Loucy (cell line): Measurements from ENCODE around the gene YES1.

ENCODE experiments used
- H2AFZ ChIP-seq: fragments of 200-600 bp; sonication (generic); 2 replicates; pipeline ENCODE4 v1.6.0; 2016; ENCODE audit warnings: antibody characterized with exemption, mild to moderate bottlenecking, low read length, moderate library complexity
- H3F3A ChIP-seq: fragments of 200-600 bp; 2 replicates; pipeline ENCODE4 v1.6.0; 2016; ENCODE audit warnings: antibody characterized with exemption, low read depth, mild to moderate bottlenecking
- H3K27me3 ChIP-seq: fragments of 200-600 bp; sonication (generic); 2 replicates; pipeline ENCODE4 v1.6.1; 2014; ENCODE audit warnings: low read length, mild to moderate bottlenecking; ENCODE audit not compliant: insufficient read depth, poor library complexity, severe bottlenecking
- H3K36me3 ChIP-seq: fragments of 200-600 bp; sonication (generic); 2 replicates; pipeline ENCODE4 v1.6.1; 2016; ENCODE audit warnings: low read length; ENCODE audit not compliant: insufficient read depth
- H3K4me1 ChIP-seq: fragments of 200-600 bp; sonication (generic); 2 replicates; pipeline ENCODE4 v1.5.1; 2014; ENCODE audit warnings: low read length, mild to moderate bottlenecking; ENCODE audit not compliant: insufficient read depth, poor library complexity, severe bottlenecking
- H3K4me2 ChIP-seq: fragments of 200-600 bp; sonication (generic); 2 replicates; pipeline ENCODE4 v1.6.0; 2014; ENCODE audit warnings: antibody characterized with exemption, low read length, low read depth, mild to moderate bottlenecking; ENCODE audit not compliant: poor library complexity, severe bottlenecking
- H3K4me3 ChIP-seq: fragments of 200-600 bp; sonication (generic); 2 replicates; pipeline ENCODE4 v1.5.1; 2014; ENCODE audit warnings: low read length, mild to moderate bottlenecking, mixed read lengths; ENCODE audit not compliant: poor library complexity, severe bottlenecking
- H3K79me2 ChIP-seq: fragments of 200-600 bp; sonication (generic); 2 replicates; pipeline ENCODE4 v1.6.1; 2014; ENCODE audit warnings: low read length; ENCODE audit not compliant: insufficient read depth
- H3K9ac ChIP-seq: fragments of 200-600 bp; sonication (generic); 2 replicates; pipeline ENCODE4 v1.6.0; 2014; ENCODE audit warnings: mild to moderate bottlenecking, low read depth, low read length, moderate library complexity; ENCODE audit not compliant: poor library complexity, severe bottlenecking
- H3K9me2 ChIP-seq: fragments of 200-600 bp; sonication (generic); replicated peaks from 2 replicates; pipeline ENCODE4 v1.6.1; 2016; ENCODE audit warnings: low read depth, low read length, mixed read lengths
- H3K9me3 ChIP-seq: fragments of 200-600 bp; sonication (generic); 2 replicates; pipeline ENCODE4 v1.6.1; 2014; ENCODE audit warnings: mild to moderate bottlenecking, antibody characterized with exemption, low read length, low read depth; ENCODE audit not compliant: insufficient read depth
- H4K20me1 ChIP-seq: fragments of 200-600 bp; sonication (generic); 2 replicates; pipeline ENCODE4 v1.6.0; 2014; ENCODE audit warnings: antibody characterized with exemption, low read length, mild to moderate bottlenecking; ENCODE audit not compliant: insufficient read depth, poor library complexity, severe bottlenecking
- CTCF ChIP-seq: fragments of 200-600 bp; sonication (generic); conservative IDR thresholded peaks from 2 replicates; pipeline ENCODE4 v1.5.1; 2014; ENCODE audit warnings: mild to moderate bottlenecking, antibody characterized with exemption, low read length
- EZH2phosphoT487 ChIP-seq: fragments of 200-600 bp; IDR thresholded peaks from 2 replicates; pipeline ENCODE4 v1.6.1; 2018; ENCODE audit warnings: antibody characterized with exemption, mild to moderate bottlenecking, moderate library complexity, borderline replicate concordance

Gene YES1

GRCh38 chr18:789397-789796 is 22.6 kb downstream of the YES1 start:
- Histone ChIP-seq H3K4me3 (no peak overlapping the region), H3F3A (no peaks in the 10 kb centered on the region), H3K9me2 (no peaks in the 10 kb centered on the region), H3K4me1 (peaks cover 12% of the 10 kb centered on the region), H3K27me3 (no peaks in the 10 kb centered on the region), H2AFZ (no peak overlapping the region), H3K9me3 (no peaks in the 10 kb centered on the region), H4K20me1 (peaks cover 7% of the 10 kb centered on the region), H3K79me2 (peaks cover 26% of the 10 kb centered on the region), H3K36me3 (no peaks in the 10 kb centered on the region), H3K9ac (no peak overlapping the region), H3K4me2 (no peak overlapping the region)
- TF ChIP-seq CTCF (no peak), EZH2phosphoT487 (no peak)

GRCh38 chr18:785242-785641 is 26.8 kb downstream of the YES1 start:
- TF ChIP-seq CTCF, result no peak
- no peak for TF ChIP-seq EZH2phosphoT487
- Histone ChIP-seq H3K36me3 (no peaks in the 10 kb centered on the region), H3K79me2 (peaks cover 18% of the 10 kb centered on the region), H2AFZ (no peak overlapping the region), H3K9me2 (no peaks in the 10 kb centered on the region), H3K4me1 (peaks cover 12% of the 10 kb centered on the region), H3F3A (no peaks in the 10 kb centered on the region), H3K9ac (no peak overlapping the region), H3K9me3 (no peaks in the 10 kb centered on the region), H3K4me3 (no peak overlapping the region), H4K20me1 (peaks cover 5% of the 10 kb centered on the region), H3K27me3 (no peaks in the 10 kb centered on the region), H3K4me2 (no peak overlapping the region)

- Histone ChIP-seq H3K4me1 (peaks cover 12% of the 10 kb centered on the region), H2AFZ (no peak overlapping the region), H3K27me3 (no peaks in the 10 kb centered on the region), H3F3A (no peaks in the 10 kb centered on the region), H3K36me3 (no peaks in the 10 kb centered on the region), H4K20me1 (peaks cover 5% of the 10 kb centered on the region), H3K9me3 (no peaks in the 10 kb centered on the region), H3K79me2 (peaks cover 17% of the 10 kb centered on the region), H3K9me2 (no peaks in the 10 kb centered on the region), H3K4me2 (no peak overlapping the region), H3K4me3 (no peak overlapping the region), H3K9ac (no peak overlapping the region)
- no peak for TF ChIP-seq EZH2phosphoT487
- TF ChIP-seq CTCF, result no peak
These were observed 27.4 kb downstream of the YES1 start for GRCh38 chr18:784470-785172.
